Upper lobe of left lung (tissue), 4 donors: ENCODE measurements around the gene DDX3X.

Experiments used
- EP300 ChIP-seq, 4 donors: sonication (generic); formaldehyde crosslinking; IDR thresholded peaks; one replicate each; pipeline ENCODE4 v1.5.1; 2017; ENCODE audit warnings: antibody characterized with exemption in 4 of 4, control low read depth in 2 of 4
- POLR2A ChIP-seq, 4 donors: fragments of 450-650 bp; IDR thresholded peaks; one replicate each; pipeline ENCODE4 v1.5.1; 2016 to 2017; ENCODE audit warnings: antibody characterized with exemption in 4 of 4, mild to moderate bottlenecking in 2 of 4
- POLR2AphosphoS5 ChIP-seq, 2 donors: sonication (generic); formaldehyde crosslinking; IDR thresholded peaks; one replicate each; pipeline ENCODE4 v1.5.1; 2017; ENCODE audit warnings: antibody characterized with exemption in 2 of 2
- TF ChIP-seq, protein P1 (sequence below), 6 experiments: fragments of 450-650 bp in 4 of 6; fragments of 200-600 bp in 2 of 6; sonication (generic) in 2 of 6; IDR thresholded peaks; one replicate each; pipeline ENCODE4 v1.5.1; 2016 to 2019; ENCODE audit warnings: antibody characterized with exemption in 6 of 6

DNA sequence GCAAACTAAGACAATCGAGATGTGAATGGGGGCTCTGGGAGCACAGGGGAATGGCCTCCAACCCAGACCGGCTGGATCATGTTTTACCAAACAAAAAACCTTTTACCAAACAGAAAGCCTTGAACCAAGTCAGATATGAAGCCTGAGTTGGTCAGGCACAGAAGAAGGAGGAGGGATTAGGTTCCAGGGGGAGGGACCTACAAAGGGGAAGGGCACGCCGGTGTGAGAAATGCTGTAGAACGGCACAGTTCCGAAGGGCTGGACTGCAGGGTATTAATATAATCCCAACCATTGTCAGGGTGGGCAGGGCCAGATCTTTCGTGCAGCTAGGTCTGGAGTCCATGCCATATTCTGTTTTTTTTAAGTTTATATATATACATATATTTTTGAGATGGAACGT, 60.3 kb downstream of the DDX3X start:
- TF ChIP-seq, protein P1, sequence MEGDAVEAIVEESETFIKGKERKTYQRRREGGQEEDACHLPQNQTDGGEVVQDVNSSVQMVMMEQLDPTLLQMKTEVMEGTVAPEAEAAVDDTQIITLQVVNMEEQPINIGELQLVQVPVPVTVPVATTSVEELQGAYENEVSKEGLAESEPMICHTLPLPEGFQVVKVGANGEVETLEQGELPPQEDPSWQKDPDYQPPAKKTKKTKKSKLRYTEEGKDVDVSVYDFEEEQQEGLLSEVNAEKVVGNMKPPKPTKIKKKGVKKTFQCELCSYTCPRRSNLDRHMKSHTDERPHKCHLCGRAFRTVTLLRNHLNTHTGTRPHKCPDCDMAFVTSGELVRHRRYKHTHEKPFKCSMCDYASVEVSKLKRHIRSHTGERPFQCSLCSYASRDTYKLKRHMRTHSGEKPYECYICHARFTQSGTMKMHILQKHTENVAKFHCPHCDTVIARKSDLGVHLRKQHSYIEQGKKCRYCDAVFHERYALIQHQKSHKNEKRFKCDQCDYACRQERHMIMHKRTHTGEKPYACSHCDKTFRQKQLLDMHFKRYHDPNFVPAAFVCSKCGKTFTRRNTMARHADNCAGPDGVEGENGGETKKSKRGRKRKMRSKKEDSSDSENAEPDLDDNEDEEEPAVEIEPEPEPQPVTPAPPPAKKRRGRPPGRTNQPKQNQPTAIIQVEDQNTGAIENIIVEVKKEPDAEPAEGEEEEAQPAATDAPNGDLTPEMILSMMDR (IDR thresholded peaks at IDR 0.05), result no peak
- no peak for TF ChIP-seq POLR2AphosphoS5 (IDR thresholded peaks at IDR 0.05)
- no peak for TF ChIP-seq POLR2A (IDR thresholded peaks at IDR 0.05)
- no peak for TF ChIP-seq EP300 (IDR thresholded peaks at IDR 0.05)
